Upper lobe of left lung (tissue), 4 donors: Measurements from ENCODE around the gene MMP15.

ENCODE experiments used
- CTCF ChIP-seq, 6 experiments: fragments of 450-650 bp in 4 of 6; fragments of 200-600 bp in 2 of 6; sonication (generic) in 2 of 6; IDR thresholded peaks; one replicate each; pipeline ENCODE4 v1.5.1; 2016 to 2019; ENCODE audit warnings: antibody characterized with exemption in 6 of 6
- POLR2A ChIP-seq, 4 donors: fragments of 450-650 bp; IDR thresholded peaks; one replicate each; pipeline ENCODE4 v1.5.1; 2016 to 2017; ENCODE audit warnings: antibody characterized with exemption in 4 of 4, mild to moderate bottlenecking in 2 of 4
- POLR2AphosphoS5 ChIP-seq, 2 donors: sonication (generic); formaldehyde crosslinking; IDR thresholded peaks; one replicate each; pipeline ENCODE4 v1.5.1; 2017; ENCODE audit warnings: antibody characterized with exemption in 2 of 2

GRCh38 chr16:58047557-58048348 lies 22.2 kb downstream of the MMP15 start:
- no peak for TF ChIP-seq CTCF (IDR thresholded peaks at IDR 0.05)
- TF ChIP-seq POLR2AphosphoS5 (IDR thresholded peaks at IDR 0.05): no peak
- no peak for TF ChIP-seq POLR2A (IDR thresholded peaks at IDR 0.05)
